ENCODE measurements around the gene BHLHE40. TPM values are rescaled to one million over a fixed set of nuclear protein-coding genes. Genes with fewer than 3 reads are reported as not detected.
"Not testable (repeated sequence)": the region's sequence is repeated elsewhere in the genome, so short reads cannot be mapped to it uniquely, and the experiment has no call there.

BHLHE40 gene
- total RNA-seq, 1 donor = 22.9 TPM

DNA sequence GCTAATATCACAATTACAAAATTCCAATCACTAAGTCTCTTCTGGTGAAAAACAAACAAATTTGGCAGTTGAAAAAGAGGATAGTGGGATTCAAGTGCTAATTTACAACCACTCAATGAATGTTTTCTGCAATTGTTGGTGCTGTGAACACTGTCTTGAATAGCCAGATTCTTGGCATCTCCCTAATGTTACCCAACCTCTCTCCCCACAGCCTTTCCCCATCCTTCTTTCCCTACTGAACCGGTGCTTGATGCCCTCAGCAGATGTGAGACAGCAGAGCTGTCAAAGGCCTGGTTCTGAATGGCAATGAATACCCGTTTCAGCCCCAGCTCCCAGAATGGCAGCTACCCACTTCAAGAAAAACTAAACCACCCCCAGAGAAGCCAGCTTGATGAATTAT is 22.5 kb upstream of the BHLHE40 start:
- TF ChIP-seq, protein P1, sequence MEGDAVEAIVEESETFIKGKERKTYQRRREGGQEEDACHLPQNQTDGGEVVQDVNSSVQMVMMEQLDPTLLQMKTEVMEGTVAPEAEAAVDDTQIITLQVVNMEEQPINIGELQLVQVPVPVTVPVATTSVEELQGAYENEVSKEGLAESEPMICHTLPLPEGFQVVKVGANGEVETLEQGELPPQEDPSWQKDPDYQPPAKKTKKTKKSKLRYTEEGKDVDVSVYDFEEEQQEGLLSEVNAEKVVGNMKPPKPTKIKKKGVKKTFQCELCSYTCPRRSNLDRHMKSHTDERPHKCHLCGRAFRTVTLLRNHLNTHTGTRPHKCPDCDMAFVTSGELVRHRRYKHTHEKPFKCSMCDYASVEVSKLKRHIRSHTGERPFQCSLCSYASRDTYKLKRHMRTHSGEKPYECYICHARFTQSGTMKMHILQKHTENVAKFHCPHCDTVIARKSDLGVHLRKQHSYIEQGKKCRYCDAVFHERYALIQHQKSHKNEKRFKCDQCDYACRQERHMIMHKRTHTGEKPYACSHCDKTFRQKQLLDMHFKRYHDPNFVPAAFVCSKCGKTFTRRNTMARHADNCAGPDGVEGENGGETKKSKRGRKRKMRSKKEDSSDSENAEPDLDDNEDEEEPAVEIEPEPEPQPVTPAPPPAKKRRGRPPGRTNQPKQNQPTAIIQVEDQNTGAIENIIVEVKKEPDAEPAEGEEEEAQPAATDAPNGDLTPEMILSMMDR (IDR thresholded peaks at IDR 0.05; ENCODE audit: insufficient read depth, low read length) = no peak
- DNase-seq (ENCODE audit: low read depth) = no peak
- H3K4me3 ChIP-seq (ENCODE audit: low read depth, low read length) = no peak overlapping the region

DNA sequence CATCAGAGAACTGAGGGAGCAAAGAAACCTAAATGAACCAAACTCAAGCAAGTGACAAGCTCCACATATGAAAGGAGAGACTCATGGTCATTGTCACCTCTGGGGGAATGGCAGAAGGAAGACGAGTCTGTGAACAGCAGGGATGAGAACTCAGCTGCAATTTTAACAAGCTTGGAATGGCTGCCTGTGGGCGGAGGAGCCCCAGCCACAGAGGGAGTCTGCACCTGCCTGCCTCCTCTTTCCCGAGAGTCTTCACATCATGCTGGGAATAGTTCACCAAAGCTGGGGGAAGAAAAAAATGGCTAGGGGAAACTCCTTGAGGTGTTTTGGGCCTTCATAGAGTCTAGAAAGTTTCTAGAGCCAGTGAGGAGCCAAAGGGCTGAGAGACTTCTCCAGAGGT is 21.3 kb upstream of the BHLHE40 start:
- TF ChIP-seq, protein P1 (IDR thresholded peaks at IDR 0.05; ENCODE audit: insufficient read depth, low read length) = no peak
- no peak for DNase-seq (ENCODE audit: low read depth)

DNA sequence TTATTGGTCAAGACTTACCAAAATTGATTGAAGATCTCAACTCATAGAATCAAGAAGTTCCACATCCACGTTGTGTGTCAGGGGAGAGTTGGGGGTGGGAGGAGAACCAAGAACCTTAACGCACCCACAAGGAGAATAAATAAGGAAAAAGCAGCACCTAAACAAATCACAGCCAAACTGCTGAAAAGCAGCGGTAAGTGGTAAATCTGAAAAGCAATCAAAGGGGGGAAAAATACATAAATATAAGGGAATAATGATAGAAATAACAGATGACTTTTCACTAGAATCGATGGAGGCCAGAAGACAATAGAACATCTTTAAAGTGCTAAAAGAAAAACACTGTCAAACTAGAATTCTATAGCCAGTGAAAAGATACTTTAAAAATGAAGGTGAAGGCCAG is 20.1 kb upstream of the BHLHE40 start:
- no peak overlapping the region for H3K4me3 ChIP-seq (ENCODE audit: low read depth, low read length)
- TF ChIP-seq, protein P1 (IDR thresholded peaks at IDR 0.05; ENCODE audit: insufficient read depth, low read length) = no peak
- DNase-seq (ENCODE audit: low read depth) = no peak

More for the DNA sequence above, 21.3 kb upstream of the BHLHE40 start:
- no peak overlapping the region for H3K4me3 ChIP-seq (ENCODE audit: low read depth, low read length)

DNA sequence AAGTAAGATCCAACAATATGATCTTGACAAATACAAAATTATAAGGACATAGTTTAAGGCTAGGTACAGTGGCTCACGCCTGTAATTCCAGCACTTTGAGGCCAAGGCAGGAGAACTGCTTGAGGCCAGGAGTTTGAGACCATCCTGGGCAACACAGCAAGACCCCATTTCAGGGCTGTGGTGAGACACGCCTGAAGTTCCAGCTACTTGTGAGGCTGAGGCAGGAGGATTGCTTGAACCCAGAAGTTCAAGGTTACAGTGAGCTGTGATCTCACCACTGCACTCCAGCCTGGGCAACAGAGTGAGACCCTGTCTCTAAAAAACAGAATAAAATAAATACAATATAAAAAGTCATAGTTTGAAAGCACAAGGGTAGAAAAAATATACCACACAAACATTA is 17.4 kb upstream of the BHLHE40 start:
- H3K4me3 ChIP-seq (ENCODE audit: low read depth, low read length); DNase-seq (ENCODE audit: low read depth): not testable (repeated sequence)

DNA sequence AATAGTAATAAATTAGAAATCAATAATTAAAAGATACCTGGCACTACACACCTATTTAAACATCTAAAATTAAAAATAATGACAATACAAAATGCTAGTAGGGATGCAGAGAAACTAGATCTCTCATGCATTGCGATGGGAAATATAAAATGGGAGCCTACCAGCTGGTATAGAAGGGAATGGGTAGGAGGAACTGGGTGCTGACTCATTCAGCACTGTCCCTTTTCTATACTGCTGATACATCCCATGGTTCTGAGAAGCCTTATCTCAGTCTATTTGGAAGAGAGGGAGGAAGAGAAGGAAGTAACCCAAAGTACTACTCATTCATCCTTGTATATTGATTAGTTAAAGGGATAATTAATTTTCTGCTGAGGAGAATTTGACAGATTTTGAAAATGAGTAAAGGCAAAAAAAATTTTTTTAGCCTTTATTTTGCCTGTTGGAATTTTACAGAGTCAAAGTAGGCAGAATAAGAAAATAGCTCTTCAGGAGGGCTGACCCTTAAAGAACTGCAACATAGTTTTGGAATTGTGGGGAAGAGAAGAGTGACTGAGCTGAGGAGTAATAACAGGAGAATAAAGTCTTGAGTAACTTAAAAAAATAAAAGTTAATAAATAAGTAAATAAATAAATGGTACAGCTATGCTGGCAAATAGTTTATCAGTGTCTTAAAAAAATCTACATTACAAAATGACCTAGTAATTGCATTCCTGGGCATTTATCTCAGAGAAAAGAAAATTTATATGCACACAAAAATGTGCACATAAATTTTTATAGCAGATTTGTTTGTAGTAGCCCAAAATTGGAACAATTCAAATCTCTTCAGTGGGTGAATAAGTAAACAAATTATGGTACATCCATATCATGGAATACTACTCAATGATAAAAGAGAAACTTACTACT is 15.3 kb upstream of the BHLHE40 start:
- no peak for DNase-seq (ENCODE audit: low read depth)
- H3K4me3 ChIP-seq (ENCODE audit: low read depth, low read length) = no peak overlapping the region
- TF ChIP-seq, protein P1 (IDR thresholded peaks at IDR 0.05; ENCODE audit: insufficient read depth, low read length) = no peak

DNA sequence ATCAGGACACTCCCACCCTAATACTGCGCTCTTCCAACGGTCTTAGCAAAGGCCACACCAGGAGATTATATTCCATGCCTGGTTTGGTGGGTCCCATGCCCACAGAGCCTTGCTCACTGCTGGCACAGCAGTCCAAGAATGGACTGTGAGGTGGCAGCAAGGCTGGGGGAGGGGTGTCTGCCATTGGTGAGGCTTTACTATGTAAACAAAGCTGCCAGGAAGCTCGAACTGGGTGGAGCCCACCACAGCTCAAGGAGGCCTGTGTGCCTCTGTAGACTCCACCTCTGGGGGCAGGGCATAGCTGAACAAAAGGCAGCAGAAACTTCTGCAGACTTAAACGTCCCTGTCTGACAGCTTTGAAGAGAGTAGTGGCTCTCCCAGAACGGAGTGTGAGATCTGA is 13.2 kb upstream of the BHLHE40 start:
- H3K4me3 ChIP-seq (ENCODE audit: low read depth, low read length); DNase-seq (ENCODE audit: low read depth): not testable (repeated sequence)

DNA sequence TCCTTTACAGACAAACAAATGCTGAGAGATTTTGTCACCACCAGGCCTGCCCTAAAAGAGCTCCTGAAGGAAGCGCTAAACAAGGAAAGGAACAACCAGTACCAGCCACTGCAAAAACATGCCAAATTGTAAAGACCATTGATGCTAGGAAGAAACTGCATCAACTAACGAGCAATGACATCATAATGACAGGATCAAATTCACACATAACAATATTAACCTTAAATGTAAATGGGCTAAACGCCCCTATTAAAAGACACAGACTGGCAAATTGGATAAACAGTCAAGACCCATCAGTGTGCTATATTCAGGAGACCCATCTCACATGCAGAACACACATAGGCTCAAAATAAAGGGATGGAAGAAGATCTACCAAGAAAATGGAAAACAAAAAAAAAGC is 11.6 kb upstream of the BHLHE40 start:
- not testable (repeated sequence) for DNase-seq (ENCODE audit: low read depth); H3K4me3 ChIP-seq (ENCODE audit: low read depth, low read length)

DNA sequence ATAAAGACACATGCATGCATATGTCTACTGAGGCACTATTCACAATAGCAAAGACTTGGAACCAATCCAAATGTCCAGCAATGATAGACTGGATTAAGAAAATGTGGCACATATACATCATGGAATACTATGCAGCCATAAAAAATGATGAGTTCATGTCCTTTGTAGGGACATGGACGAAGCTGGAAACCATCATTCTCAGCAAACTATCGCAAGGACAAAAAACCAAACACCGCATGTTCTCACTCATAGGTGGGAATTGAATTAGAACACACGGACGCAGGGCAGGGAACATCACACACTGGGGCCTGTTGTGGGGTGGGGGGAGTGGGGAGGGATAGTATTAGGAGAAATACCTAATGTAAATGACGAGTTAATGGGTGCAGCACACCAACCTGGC is 7.8 kb upstream of the BHLHE40 start:
- not testable (repeated sequence) for DNase-seq (ENCODE audit: low read depth); H3K4me3 ChIP-seq (ENCODE audit: low read depth, low read length)

DNA sequence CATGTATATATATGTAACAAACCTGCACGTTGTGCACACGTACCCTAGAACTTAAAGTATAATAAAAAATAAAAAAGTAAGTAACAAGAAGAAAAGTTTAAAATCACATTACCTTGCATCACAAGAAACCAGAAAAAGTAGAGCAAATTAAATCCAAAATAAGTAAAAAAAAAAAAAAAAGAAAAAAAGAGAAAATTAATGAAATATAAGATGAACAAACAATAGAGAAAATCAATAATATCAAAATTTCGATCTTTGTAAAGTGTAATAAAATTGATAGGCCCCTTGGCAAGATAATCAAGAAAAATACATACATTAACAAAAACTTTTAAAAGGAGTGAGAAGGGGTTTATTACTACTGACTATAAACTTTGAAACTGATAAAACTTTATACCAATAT is 7.4 kb upstream of the BHLHE40 start:
- no peak for DNase-seq (ENCODE audit: low read depth)
- TF ChIP-seq, protein P1 (IDR thresholded peaks at IDR 0.05; ENCODE audit: insufficient read depth, low read length) = no peak
- no peak overlapping the region for H3K4me3 ChIP-seq (ENCODE audit: low read depth, low read length)
